GM12873 (cell line): Measurements from ENCODE around the gene MBD4.

Experiments used
- CTCF ChIP-seq: IDR thresholded peaks from 2 replicates; pipeline ENCODE4 v1.5.1; 2012; ENCODE audit warnings: low read depth, mild to moderate bottlenecking, moderate library complexity, low read length, control low read depth; ENCODE audit not compliant: insufficient read depth; ENCODE audit errors: missing control alignments

MBD4 gene

GRCh38 chr3:129418041-129418973 is 21.4 kb downstream of the MBD4 start:
- no peak for TF ChIP-seq CTCF

DNA sequence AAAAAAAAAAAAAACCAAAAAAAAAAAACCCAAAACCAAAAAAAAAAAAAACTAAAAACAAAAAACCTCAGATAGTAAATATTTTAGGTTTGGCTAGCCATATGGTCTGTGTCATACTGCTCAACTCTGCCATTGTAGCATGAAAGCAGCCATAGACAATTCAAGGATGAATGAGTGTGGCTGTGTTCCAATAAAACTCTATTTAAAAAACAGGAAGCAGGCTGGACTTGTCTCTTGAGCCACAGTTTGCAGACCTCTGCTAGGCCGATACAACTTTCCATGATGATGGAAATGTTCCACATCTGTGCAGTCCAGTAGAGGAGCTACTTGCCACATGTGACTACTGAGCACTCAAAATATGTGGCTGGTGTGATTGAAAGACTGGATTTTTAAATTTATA is 22.4 kb downstream of the MBD4 start:
- no peak for TF ChIP-seq CTCF

- TF ChIP-seq CTCF: no peak
Observed at GRCh38 chr3:129416415-129416814, 23.3 kb downstream of the MBD4 start.

DNA sequence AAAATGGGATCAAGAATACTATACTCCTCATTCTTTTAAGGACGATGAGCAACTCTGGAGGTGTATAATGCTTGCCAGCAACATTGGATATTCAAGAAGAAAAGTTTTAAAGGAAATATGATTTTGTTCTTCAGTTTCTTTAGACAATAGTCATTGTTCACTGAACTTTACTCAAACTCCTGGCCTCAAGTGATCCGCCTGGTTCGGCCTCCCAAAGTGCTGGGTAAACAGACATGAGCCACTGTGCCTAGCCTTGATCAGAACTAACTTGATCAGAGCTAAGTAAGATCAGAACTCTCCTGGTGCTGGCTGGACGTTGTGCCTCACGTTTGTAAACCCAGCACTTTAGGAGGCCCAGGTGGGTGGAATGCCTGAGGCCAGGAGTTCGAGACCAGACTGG is 23.9 kb downstream of the MBD4 start:
- TF ChIP-seq CTCF: no peak

GRCh38 chr3:129415378-129415777 is 24.4 kb downstream of the MBD4 start:
- TF ChIP-seq CTCF: no peak

GRCh38 chr3:129413687-129414506 is 25.9 kb downstream of the MBD4 start:
- TF ChIP-seq CTCF: no peak

DNA sequence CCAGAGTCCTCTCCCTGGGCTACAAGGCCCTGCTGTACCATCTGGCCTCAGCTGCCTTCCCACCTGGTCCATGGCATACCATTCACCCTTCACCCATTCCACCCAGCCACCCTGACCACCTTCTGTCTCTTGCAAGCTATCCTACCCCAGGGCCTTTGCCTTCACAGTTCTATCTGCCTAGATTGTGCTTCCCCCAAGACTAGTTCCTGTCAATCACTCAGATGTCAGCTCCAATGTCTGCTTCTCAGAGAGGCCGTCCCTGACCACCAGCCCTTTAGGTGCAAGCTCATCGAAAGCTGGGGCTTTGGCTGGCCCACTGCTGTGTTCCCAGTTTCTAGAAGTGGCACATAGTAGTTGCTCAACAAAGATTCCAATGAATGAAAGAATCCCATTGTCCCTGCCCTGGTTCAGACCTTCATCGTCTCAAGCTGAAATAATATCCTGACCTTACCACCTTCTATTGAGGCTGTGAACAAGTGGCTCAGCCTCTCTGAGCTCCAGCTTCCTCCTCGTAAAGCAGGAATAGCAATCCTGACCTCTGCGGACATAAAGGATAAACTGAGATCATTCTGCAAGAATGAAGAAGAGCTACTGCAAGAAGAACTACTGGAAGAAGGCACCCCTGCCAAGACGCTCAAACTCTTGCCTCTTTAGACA is 27.1 kb downstream of the MBD4 start:
- no peak for TF ChIP-seq CTCF
